Mesendoderm (in vitro differentiated cells): ENCODE data around the gene TXNDC11.
A peak's percentile ranks its signal among the peaks of the same experiment; 100 is the strongest.

Source experiments
- DNase-seq: peaks from one replicate; pipeline ENCODE4 v3.0.0; 2013
- H2AK5ac ChIP-seq: 2 replicates; pipeline ENCODE4 v1.6.1; 2013; ENCODE audit warnings: low read length, inconsistent platforms
- H2BK120ac ChIP-seq: 2 replicates; pipeline ENCODE4 v1.6.1; 2013; ENCODE audit warnings: low read depth, mild to moderate bottlenecking, low read length, moderate library complexity, mixed read lengths
- H2BK15ac ChIP-seq: replicated peaks from 2 replicates; pipeline ENCODE4 v1.6.1; 2013; ENCODE audit warnings: low read depth, mild to moderate bottlenecking, moderate library complexity
- H2BK5ac ChIP-seq: 2 replicates; pipeline ENCODE4 v1.6.1; 2013; ENCODE audit warnings: low read length, inconsistent platforms
- H3K18ac ChIP-seq: 2 replicates; pipeline ENCODE4 v1.6.1; 2013; ENCODE audit warnings: mild to moderate bottlenecking, low read length, mixed read lengths
- H3K23ac ChIP-seq: one replicate; pipeline ENCODE4 v1.6.1; 2013; ENCODE audit warnings: low read length
- H3K27ac ChIP-seq: 2 replicates; pipeline ENCODE4 v1.5.1; 2013; ENCODE audit warnings: low read depth, mild to moderate bottlenecking, inconsistent platforms, low read length, moderate library complexity
- H3K27me3 ChIP-seq: 2 replicates; pipeline ENCODE4 v1.6.1; 2013; ENCODE audit warnings: low read length, control low read depth, mild to moderate bottlenecking, inconsistent platforms; ENCODE audit not compliant: insufficient read depth, poor library complexity
- H3K36me3 ChIP-seq: 2 replicates; pipeline ENCODE4 v1.6.1; 2013; ENCODE audit warnings: low read length, inconsistent platforms; ENCODE audit not compliant: control insufficient read depth, insufficient read depth
- H3K4ac ChIP-seq: one replicate; pipeline ENCODE4 v1.6.1; 2013; ENCODE audit warnings: low read depth, mild to moderate bottlenecking, low read length, moderate library complexity
- H3K4me1 ChIP-seq: 2 replicates; pipeline ENCODE4 v1.6.1; 2013; ENCODE audit warnings: low read depth, low read length, inconsistent platforms; ENCODE audit not compliant: control insufficient read depth
- H3K4me2 ChIP-seq: 2 replicates; pipeline ENCODE4 v1.6.1; 2013; ENCODE audit warnings: low read length
- H3K4me3 ChIP-seq: 2 replicates; pipeline ENCODE4 v1.5.1; 2013; ENCODE audit warnings: mild to moderate bottlenecking, low read length
- H3K56ac ChIP-seq: one replicate; pipeline ENCODE4 v1.6.1; 2013; ENCODE audit warnings: low read length
- H3K79me1 ChIP-seq: 2 replicates; pipeline ENCODE4 v1.6.1; 2013; ENCODE audit warnings: low read length, inconsistent platforms
- H3K79me2 ChIP-seq: 2 replicates; pipeline ENCODE4 v1.6.1; 2013; ENCODE audit warnings: mild to moderate bottlenecking, low read length; ENCODE audit not compliant: control insufficient read depth, insufficient read depth
- H3K9ac ChIP-seq: 2 replicates; pipeline ENCODE4 v1.6.1; 2013; ENCODE audit warnings: low read length, inconsistent platforms
- H4K5ac ChIP-seq: one replicate; pipeline ENCODE4 v1.6.1; 2013; ENCODE audit warnings: low read length
- H4K8ac ChIP-seq: one replicate; pipeline ENCODE4 v1.6.1; 2013; ENCODE audit warnings: low read depth, mild to moderate bottlenecking, control low read depth, low read length, moderate library complexity
- WGBS: extraction: QIAGEN DNeasy Blood & Tissue Kit; methylation state at CpG from one replicate; pipeline ENCODE4 v1.1.7; 2013; ENCODE audit warnings: low lambda C conversion rate, missing lambda C conversion rate; ENCODE audit not compliant: insufficient coverage; ENCODE audit errors: extremely low coverage; 5-methylcytosine and 5-hydroxymethylcytosine counted together

Gene TXNDC11

DNA sequence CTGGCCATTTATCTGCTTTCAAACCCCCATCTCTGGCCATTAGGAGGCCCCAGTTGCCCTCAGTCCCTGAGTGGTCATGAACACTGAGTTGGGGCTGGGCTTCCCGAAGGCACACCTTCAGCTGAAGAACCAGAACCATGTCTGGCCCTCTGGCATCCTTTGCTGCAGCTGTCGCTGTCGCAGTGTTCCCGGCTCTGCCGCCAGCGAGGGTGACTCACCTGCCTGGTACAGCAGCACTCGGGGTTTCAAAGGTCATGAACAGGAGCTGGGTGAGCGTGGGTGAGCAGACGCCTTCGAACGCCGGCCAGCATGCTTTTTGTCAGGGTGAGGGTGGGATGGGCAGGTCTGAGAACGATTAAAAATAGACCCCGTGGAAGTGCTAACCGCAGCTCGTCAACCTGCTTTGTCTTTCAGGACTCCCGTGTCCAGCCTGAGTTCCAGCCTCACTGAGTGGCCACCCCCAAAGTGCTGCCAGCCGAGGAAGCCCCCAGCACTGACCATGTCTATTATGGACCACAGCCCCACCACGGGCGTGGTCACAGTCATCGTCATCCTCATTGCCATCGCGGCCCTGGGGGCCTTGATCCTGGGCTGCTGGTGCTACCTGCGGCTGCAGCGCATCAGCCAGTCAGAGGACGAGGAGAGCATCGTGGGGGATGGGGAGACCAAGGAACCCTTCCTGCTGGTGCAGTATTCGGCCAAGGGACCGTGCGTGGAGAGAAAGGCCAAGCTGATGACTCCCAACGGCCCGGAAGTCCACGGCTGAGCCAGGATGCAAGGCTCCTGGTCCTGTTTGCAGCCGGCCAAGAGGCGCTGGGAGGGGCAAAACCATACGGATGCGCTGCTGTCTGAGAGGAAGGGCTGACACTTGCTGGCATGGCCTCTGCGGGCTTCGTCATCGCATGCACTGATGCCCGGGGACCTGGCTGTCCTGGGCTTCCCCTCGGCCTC lies 66.8 kb downstream of the TXNDC11 start:
- no peak overlapping the region for H3K27ac ChIP-seq

GRCh38 chr16:11674818-11675560 lies 67.7 kb downstream of the TXNDC11 start:
- Histone ChIP-seq H3K36me3 (peaks cover 14% of the 10 kb centered on the region), H3K27ac (no peak overlapping the region), H3K79me1 (peaks cover 29% of the 10 kb centered on the region)

More for the DNA sequence above, 66.8 kb downstream of the TXNDC11 start:
- Histone ChIP-seq H3K56ac (no peak overlapping the region), H3K27me3 (no peaks in the 10 kb centered on the region), H3K4me3 (no peak overlapping the region), H3K4ac (no peak overlapping the region), H4K5ac (no peak overlapping the region), H3K79me2 (peaks cover 32% of the 10 kb centered on the region), H3K4me1 (no peaks in the 10 kb centered on the region), H3K18ac (no peak overlapping the region), H2AK5ac (no peak overlapping the region), H3K23ac (no peak overlapping the region), H3K79me1 (peaks cover 23% of the 10 kb centered on the region), H3K4me2 (no peak overlapping the region), H3K36me3 (peaks cover 14% of the 10 kb centered on the region), H2BK5ac (no peak overlapping the region), H2BK15ac (no peak overlapping the region), H2BK120ac (no peak overlapping the region), H4K8ac (no peak overlapping the region), H3K9ac (no peak overlapping the region)
- no CpG with 5 or more reads among the region's 42 CpGs for WGBS
- peak; percentile 66 for DNase-seq

DNA sequence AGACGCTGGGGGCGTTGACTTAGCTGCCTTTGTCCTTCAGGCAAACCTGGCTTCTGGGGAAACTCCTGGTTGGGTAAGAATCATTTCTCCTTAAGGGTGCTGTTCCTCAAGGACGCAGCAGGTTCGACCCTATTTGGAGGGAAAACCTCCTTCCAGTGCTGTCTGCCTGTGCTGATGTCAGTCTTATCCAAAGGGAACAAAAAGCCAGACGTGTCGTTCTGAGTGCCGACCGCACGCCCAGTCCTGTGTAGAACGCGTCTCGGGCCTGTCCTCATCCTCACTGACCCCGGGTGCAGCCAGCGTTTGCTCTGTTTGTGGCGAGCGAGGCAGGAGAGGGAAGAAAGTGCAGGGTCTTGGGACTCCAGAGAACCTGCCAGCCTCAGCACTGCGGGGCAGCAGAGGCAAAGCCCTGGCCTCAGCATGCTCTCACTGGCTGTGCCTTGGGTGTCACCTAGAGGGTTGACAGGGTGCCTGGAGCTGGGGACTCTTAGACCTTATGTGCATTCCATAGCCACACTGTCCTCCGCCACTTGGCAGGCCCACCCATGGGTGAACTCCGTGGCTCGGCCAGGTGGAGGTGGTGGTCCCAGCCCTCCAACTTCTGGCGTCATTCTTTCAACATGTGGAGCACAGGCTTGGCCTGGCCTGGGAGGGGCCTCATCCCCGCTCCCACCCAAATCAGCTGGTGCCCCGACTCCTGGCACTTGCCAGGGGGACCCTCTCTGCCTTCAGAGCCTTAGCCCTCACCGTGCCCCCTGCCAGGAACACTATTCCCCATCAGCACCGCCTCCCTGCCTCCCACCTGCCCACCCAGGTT lies 68.4 kb downstream of the TXNDC11 start:
- Histone ChIP-seq H3K56ac (no peak overlapping the region), H3K79me2 (peaks cover 48% of the 10 kb centered on the region), H2BK5ac (no peak overlapping the region), H3K4ac (no peak overlapping the region), H4K5ac (no peak overlapping the region), H4K8ac (no peak overlapping the region), H3K4me2 (no peak overlapping the region), H3K18ac (no peak overlapping the region), H3K36me3 (peaks cover 11% of the 10 kb centered on the region), H3K27me3 (no peaks in the 10 kb centered on the region), H3K79me1 (peaks cover 33% of the 10 kb centered on the region), H3K4me1 (no peaks in the 10 kb centered on the region), H3K23ac (no peak overlapping the region), H3K4me3 (no peak overlapping the region), H3K27ac (no peak overlapping the region), H2BK15ac (no peak overlapping the region), H2BK120ac (no peak overlapping the region), H2AK5ac (no peak overlapping the region), H3K9ac (no peak overlapping the region)
- WGBS: no CpG with 5 or more reads among the region's 25 CpGs
- no peak for DNase-seq

More at GRCh38 chr16:11674818-11675560, 67.7 kb downstream of the TXNDC11 start:
- Histone ChIP-seq H3K4me3 (no peak overlapping the region), H3K4me2 (no peak overlapping the region), H2BK5ac (no peak overlapping the region), H3K56ac (no peak overlapping the region), H3K4me1 (no peaks in the 10 kb centered on the region), H3K18ac (no peak overlapping the region), H2BK120ac (no peak overlapping the region), H3K79me2 (peaks cover 41% of the 10 kb centered on the region), H3K4ac (no peak overlapping the region), H4K8ac (no peak overlapping the region), H3K9ac (no peak overlapping the region), H3K23ac (no peak overlapping the region), H3K27me3 (no peaks in the 10 kb centered on the region), H2BK15ac (no peak overlapping the region), H4K5ac (no peak overlapping the region), H2AK5ac (no peak overlapping the region)
- no peak for DNase-seq
- no CpG with 5 or more reads among the region's 15 CpGs for WGBS

GRCh38 chr16:11673091-11674000 lies 69.3 kb downstream of the TXNDC11 start:
- whole genome bisulfite sequencing: no CpG with 5 or more reads among the region's 25 CpGs
- H2AK5ac ChIP-seq: no peak overlapping the region

More at GRCh38 chr16:11673091-11674000, 69.3 kb downstream of the TXNDC11 start:
- H3K18ac ChIP-seq: no peak overlapping the region
- no peak overlapping the region for H4K5ac ChIP-seq
- peaks cover 34% of the 10 kb centered on the region for H3K79me1 ChIP-seq
- DNase-seq: no peak
- no peaks in the 10 kb centered on the region for H3K4me1 ChIP-seq
- no peak overlapping the region for H4K8ac ChIP-seq
- H3K27me3 ChIP-seq: no peaks in the 10 kb centered on the region
- no peak overlapping the region for H2BK15ac ChIP-seq
- no peak overlapping the region for H3K4me2 ChIP-seq
- no peak overlapping the region for H3K4ac ChIP-seq
- H3K9ac ChIP-seq: no peak overlapping the region
- H3K27ac ChIP-seq: no peak overlapping the region
- H3K4me3 ChIP-seq: no peak overlapping the region
- H3K56ac ChIP-seq: peak overlapping the region; percentile 25
- H2BK5ac ChIP-seq: no peak overlapping the region
- no peak overlapping the region for H3K23ac ChIP-seq
- H3K79me2 ChIP-seq: peaks cover 54% of the 10 kb centered on the region
- H3K36me3 ChIP-seq: peaks cover 11% of the 10 kb centered on the region
- H2BK120ac ChIP-seq: no peak overlapping the region
